D721Med (cell line): ENCODE results near the gene FGD5.

Experiments
- DNase-seq: peaks from one replicate; pipeline ENCODE4 v3.0.0; 2011; ENCODE audit warnings: low spot score; ENCODE audit not compliant: insufficient read length
- FAIRE-seq: peaks from 2 replicates; lab custom pipeline; 2011; peaks lifted over from hg19 to GRCh38; lab: Jason Lieb, UNC
- TF ChIP-seq, protein P1 (sequence below): IDR thresholded peaks from 2 replicates; pipeline ENCODE4 v1.5.1; 2012; ENCODE audit warnings: mild to moderate bottlenecking, control low read depth; ENCODE audit not compliant: insufficient read depth; ENCODE audit errors: missing control alignments

The FGD5 gene

GRCh38 chr3:14923476-14923875 is 104.7 kb downstream of the FGD5 start:
- DNase-seq (no peak), FAIRE-seq (no peak)
- TF ChIP-seq, protein P1, sequence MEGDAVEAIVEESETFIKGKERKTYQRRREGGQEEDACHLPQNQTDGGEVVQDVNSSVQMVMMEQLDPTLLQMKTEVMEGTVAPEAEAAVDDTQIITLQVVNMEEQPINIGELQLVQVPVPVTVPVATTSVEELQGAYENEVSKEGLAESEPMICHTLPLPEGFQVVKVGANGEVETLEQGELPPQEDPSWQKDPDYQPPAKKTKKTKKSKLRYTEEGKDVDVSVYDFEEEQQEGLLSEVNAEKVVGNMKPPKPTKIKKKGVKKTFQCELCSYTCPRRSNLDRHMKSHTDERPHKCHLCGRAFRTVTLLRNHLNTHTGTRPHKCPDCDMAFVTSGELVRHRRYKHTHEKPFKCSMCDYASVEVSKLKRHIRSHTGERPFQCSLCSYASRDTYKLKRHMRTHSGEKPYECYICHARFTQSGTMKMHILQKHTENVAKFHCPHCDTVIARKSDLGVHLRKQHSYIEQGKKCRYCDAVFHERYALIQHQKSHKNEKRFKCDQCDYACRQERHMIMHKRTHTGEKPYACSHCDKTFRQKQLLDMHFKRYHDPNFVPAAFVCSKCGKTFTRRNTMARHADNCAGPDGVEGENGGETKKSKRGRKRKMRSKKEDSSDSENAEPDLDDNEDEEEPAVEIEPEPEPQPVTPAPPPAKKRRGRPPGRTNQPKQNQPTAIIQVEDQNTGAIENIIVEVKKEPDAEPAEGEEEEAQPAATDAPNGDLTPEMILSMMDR, result no peak

DNA sequence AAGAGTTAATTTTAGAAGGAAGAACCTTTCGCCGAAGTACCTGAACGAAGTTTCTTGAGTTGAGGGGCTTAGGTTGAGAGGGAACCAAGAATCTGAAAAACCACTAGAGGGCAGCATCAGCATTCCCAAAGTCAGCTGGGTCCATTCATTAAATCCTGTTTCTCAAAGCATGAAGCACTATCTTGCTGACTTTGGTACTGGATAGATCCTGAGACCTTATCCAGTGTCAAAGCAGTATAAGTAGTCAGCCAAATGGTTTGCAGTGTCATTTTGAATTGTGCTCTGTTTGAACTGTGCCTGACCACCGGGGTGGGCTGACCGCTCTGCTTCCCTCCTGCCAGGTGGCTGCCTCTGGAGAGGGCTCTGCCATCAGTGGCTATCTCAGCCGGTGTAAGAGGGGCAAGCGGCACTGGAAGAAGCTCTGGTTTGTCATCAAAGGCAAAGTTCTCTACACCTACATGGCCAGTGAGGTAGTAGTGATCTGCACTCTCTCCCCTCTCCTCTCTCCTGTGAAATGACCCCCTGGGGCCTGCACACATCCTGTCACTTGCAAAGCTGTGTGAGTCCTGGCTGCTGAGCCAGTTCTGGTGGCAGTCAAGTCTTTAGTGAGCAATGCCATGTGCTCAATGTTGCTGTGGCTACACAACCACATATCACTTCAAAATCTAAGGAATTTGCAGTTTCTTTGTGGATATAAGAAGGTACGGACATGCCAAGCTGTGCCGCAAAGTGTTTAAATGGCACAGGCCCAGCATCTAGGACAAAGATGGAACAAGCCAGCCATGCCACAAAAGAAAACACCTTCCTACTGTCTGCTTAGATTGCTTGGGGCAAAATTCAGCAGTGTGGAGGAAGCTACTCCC is 107.2 kb downstream of the FGD5 start:
- TF ChIP-seq, protein P1, result peak; percentile 83
- FAIRE-seq (no peak), DNase-seq (peak; percentile 57)

DNA sequence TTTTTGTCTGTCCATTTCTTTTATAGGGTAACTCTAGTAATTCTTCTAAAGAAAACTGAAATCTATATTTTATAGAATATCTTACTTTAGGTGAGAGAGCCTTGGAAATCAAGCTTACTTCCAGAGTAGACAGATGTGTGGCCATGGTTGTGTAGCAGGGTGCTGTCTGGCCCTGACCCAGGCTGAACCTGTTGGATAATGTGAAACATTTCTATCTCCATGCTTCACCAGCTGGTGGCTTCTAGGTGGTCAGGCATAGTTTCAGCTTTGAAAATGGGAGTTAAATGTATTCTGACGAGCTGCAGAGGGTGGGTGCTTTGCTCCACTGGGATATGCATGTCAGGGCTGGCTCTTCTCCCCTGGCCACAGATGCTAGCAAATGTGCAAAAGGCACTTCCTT is 107.8 kb downstream of the FGD5 start:
- DNase-seq (no peak), FAIRE-seq (no peak)
- TF ChIP-seq, protein P1, result no peak

DNA sequence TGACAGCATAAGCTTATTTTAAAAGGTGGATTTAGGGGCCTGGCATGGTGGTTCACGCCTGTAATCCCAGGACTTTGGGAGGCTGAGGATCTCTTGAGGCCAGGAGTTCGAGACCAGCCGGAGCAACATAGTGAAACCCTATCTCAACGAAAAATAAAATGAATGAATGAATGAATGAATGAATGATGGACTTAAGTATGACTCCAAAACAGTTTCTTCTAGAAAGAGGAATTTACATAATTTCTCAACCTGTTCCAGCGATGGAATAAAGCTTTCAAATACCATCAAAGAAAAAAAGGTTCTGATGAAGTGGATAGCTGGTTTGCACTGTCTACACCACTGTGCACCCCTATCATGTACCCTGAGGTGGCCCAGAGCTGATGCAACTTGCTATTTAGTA is 108.5 kb downstream of the FGD5 start:
- FAIRE-seq (no peak), DNase-seq (no peak)
- TF ChIP-seq, protein P1, result no peak

- TF ChIP-seq, protein P1, result no peak
- FAIRE-seq (no peak), DNase-seq (no peak)
These were observed 110.7 kb downstream of the FGD5 start for GRCh38 chr3:14929310-14930074.

- FAIRE-seq (no peak), DNase-seq (no peak)
- TF ChIP-seq, protein P1, result no peak
These were observed 115.2 kb downstream of the FGD5 start for GRCh38 chr3:14933820-14934425.
